Endodermal cell (in vitro differentiated cells): ENCODE measurements around the gene ALDOA. TPM values are rescaled to one million over a fixed set of nuclear protein-coding genes. Genes with fewer than 3 reads are reported as not detected.

Experiments used
- DNase-seq: peaks from one replicate; pipeline ENCODE4 v3.0.0-alpha.2; 2017
- H3K27ac ChIP-seq: 2 replicates; pipeline ENCODE4 v1.5.1; 2013; ENCODE audit warnings: mild to moderate bottlenecking, low read depth, low read length, moderate library complexity
- H3K27me3 ChIP-seq: 2 replicates; pipeline ENCODE4 v1.6.1; 2013; ENCODE audit warnings: mild to moderate bottlenecking, low read length, moderate library complexity; ENCODE audit not compliant: insufficient read depth, control insufficient read depth, poor library complexity, severe bottlenecking
- H3K36me3 ChIP-seq: 2 replicates; pipeline ENCODE4 v1.7.0; 2013; ENCODE audit warnings: mild to moderate bottlenecking, low read length, moderate library complexity; ENCODE audit not compliant: control insufficient read depth, insufficient read depth
- H3K4me1 ChIP-seq: one replicate; pipeline ENCODE4 v1.7.0; 2013; ENCODE audit warnings: low read length; ENCODE audit not compliant: control insufficient read depth, insufficient read depth
- H3K4me3 ChIP-seq: 2 replicates; pipeline ENCODE4 v1.5.1; 2013; ENCODE audit warnings: mild to moderate bottlenecking, low read length, moderate library complexity
- H3K9ac ChIP-seq: 2 replicates; pipeline ENCODE4 v1.6.1; 2013; ENCODE audit warnings: mild to moderate bottlenecking, low read length, moderate library complexity; ENCODE audit not compliant: poor library complexity, severe bottlenecking; ENCODE audit errors: extremely low read depth
- H3K9me3 ChIP-seq: 2 replicates; pipeline ENCODE4 v1.6.1; 2013; ENCODE audit warnings: mild to moderate bottlenecking, low read length, moderate library complexity; ENCODE audit not compliant: control insufficient read depth
- H3K27ac Mint-ChIP-seq: 2 replicates; pipeline ENCODE4 v1.8.0; 2020; ENCODE audit warnings: mixed read lengths
- H3K27me3 Mint-ChIP-seq: 2 replicates; pipeline ENCODE4 v1.8.0; 2021; ENCODE audit warnings: mild to moderate bottlenecking, mixed read lengths; ENCODE audit not compliant: insufficient read depth
- H3K36me3 Mint-ChIP-seq: 2 replicates; pipeline ENCODE4 v1.8.0; 2020; ENCODE audit warnings: low read depth, mixed read lengths
- H3K4me1 Mint-ChIP-seq: 2 replicates; pipeline ENCODE4 v1.8.0; 2020; ENCODE audit warnings: mixed read lengths
- H3K4me3 Mint-ChIP-seq: 2 replicates; pipeline ENCODE4 v1.8.0; 2020; ENCODE audit warnings: mild to moderate bottlenecking, moderate library complexity, mixed read lengths
- H3K9me3 Mint-ChIP-seq: 2 replicates; pipeline ENCODE4 v1.8.0; 2020; ENCODE audit warnings: mild to moderate bottlenecking, mixed read lengths
- CTCF ChIP-seq: fragments of 200-600 bp; sonication (generic); conservative IDR thresholded peaks from 2 replicates; pipeline ENCODE4 v1.5.0; 2021; ENCODE audit warnings: antibody characterized with exemption, mild to moderate bottlenecking
- WGBS, 2 experiments: methylation state at CpG; one replicate each; pipeline versions ENCODE4 v1.1.5 to v1.1.7; 2013; ENCODE audit warnings: missing lambda C conversion rate in 2 of 2, mixed read lengths in 1 of 2; ENCODE audit not compliant: insufficient coverage in 1 of 2, insufficient read length in 1 of 2; 5-methylcytosine and 5-hydroxymethylcytosine counted together
- total RNA-seq, 2 donors: library from RNA; stranded (reverse); fragmentation: NEBNext Ultra II Directional in 1 of 2; extraction: Animal tissue kit (Norgen Biotek cat#: 25700) in 1 of 2; gene quantifications; 2 replicates in 1 of 2; 3 replicates in 1 of 2; pipeline ENCODE4 v1.2.1, GENCODE V29; 2021

Gene ALDOA
- total RNA-seq, 2 donors from 2014 or later = 645 to 652 TPM

DNA sequence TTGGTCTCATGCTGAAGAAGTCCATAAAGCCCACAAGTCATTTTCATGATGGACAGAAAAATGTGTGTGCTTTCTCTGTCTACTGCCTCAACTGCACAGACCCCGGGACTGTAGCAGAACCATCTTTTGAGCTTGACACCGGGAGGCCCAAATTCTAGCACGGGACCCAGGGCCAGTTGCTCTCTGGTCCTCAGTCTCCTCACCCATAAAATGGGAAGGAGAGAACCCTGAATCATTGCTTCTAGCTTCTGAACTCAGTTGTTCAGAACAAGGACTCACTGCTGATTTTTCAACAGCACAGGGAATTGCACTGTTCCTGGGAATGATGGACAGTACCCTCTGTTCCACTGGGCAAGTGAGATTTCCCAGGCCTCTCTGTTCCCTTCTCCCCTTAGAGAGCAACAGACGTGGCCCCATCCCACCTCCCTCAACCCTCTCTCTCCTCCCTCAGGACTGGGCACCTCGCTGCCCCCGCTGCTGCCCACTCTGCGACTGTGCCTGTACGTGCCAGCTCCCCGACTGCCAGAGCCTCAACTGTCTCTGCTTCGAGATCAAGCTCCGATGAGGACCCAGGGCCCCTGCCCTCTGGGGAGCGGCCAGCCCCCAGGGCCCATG lies 2.2 kb upstream of the ALDOA start:
- TF ChIP-seq CTCF = no peak
- H3K4me3 ChIP-seq = peak overlapping the region; percentile 82
- H3K9me3 Mint-ChIP-seq = no peaks in the 10 kb centered on the region
- H3K27me3 Mint-ChIP-seq = no peaks in the 10 kb centered on the region
- H3K4me1 Mint-ChIP-seq = peaks cover 23% of the 10 kb centered on the region
- peaks cover 16% of the 10 kb centered on the region for H3K36me3 ChIP-seq
- H3K4me1 ChIP-seq = peaks cover 8% of the 10 kb centered on the region
- no peaks in the 10 kb centered on the region for H3K27me3 ChIP-seq
- DNase-seq = no peak
- peak overlapping the region; percentile 87 for H3K4me3 Mint-ChIP-seq
- H3K9me3 ChIP-seq = no peaks in the 10 kb centered on the region
- no peak overlapping the region for H3K9ac ChIP-seq
- H3K27ac ChIP-seq = peak overlapping the region; percentile 95
- H3K27ac Mint-ChIP-seq = no peak overlapping the region
- H3K36me3 Mint-ChIP-seq = peaks cover 25% of the 10 kb centered on the region
- WGBS, 2 experiments = 64 to 65% methylated on average over 7 to 12 of the region's 12 CpGs

DNA sequence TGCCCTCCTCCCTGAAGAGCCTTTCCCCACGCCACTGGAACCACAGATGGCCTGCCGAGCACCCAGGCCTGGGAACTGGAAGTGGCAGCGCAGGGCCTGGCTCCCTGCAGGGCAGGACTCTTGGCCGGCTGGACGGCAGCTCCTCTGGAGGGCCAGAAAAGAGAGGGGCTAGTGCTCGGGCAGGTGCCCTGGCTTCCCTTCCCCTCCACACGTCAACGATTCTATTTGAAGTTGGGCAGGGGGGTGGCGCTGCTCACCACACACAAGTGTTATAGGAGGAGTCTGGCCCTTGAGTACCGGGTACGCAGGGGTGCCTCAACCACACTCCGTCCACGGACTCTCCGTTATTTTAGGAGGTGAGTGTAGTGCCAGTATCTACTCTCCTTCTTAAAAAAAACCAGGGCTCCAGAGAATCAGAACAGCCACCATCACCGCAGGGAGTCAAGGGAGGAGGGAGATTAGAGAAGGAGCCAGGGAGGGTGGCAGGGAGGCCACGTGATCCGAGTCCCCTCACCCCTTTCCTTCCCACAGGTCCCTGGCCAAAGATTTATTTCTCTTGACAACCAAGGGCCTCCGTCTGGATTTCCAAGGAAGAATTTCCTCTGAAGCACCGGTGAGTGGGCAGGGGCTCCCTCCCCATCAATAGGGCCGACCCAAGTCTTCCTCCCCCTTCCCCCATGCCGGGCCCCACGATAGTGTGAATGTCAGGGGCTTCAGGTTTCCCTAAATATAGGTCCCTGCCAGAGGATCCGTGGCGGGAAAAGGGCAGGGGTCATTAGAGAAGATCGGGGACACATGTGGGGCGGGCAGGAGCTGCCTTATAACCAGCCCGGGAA lies 1.4 kb upstream of the ALDOA start:
- peak; percentile 42 for TF ChIP-seq CTCF
- Histone ChIP-seq H3K9ac (peak overlapping the region; percentile 87), H3K27ac (peak overlapping the region; percentile 95), H3K36me3 (peaks cover 24% of the 10 kb centered on the region), H3K4me3 (peak overlapping the region; percentile 82), H3K9me3 (no peaks in the 10 kb centered on the region), H3K4me1 (peaks cover 8% of the 10 kb centered on the region), H3K27me3 (no peaks in the 10 kb centered on the region)
- H3K27ac Mint-ChIP-seq = peak overlapping the region; percentile 79
- peak; percentile 86 for DNase-seq
- 0 to 5% methylated on average over 5 to 26 of the region's 27 CpGs for WGBS, 2 experiments
- H3K36me3 Mint-ChIP-seq = peaks cover 32% of the 10 kb centered on the region
- H3K27me3 Mint-ChIP-seq = no peaks in the 10 kb centered on the region
- H3K4me3 Mint-ChIP-seq = peak overlapping the region; percentile 87
- H3K4me1 Mint-ChIP-seq = peaks cover 23% of the 10 kb centered on the region
- no peaks in the 10 kb centered on the region for H3K9me3 Mint-ChIP-seq

- no peak for DNase-seq
- WGBS, 2 experiments = 0% methylated on average over 9 to 25 of the region's 25 CpGs
- no peaks in the 10 kb centered on the region for H3K9me3 ChIP-seq
- peak overlapping the region; percentile 82 for H3K4me3 ChIP-seq
- H3K4me1 ChIP-seq = peaks cover 8% of the 10 kb centered on the region
- peaks cover 36% of the 10 kb centered on the region for H3K36me3 Mint-ChIP-seq
- peak overlapping the region; percentile 98 for H3K27ac Mint-ChIP-seq
- H3K27ac ChIP-seq = peak overlapping the region; percentile 95
- H3K9me3 Mint-ChIP-seq = no peaks in the 10 kb centered on the region
- H3K27me3 Mint-ChIP-seq = no peaks in the 10 kb centered on the region
- peaks cover 30% of the 10 kb centered on the region for H3K36me3 ChIP-seq
- peaks cover 23% of the 10 kb centered on the region for H3K4me1 Mint-ChIP-seq
- H3K9ac ChIP-seq = peak overlapping the region; percentile 87
- H3K27me3 ChIP-seq = no peaks in the 10 kb centered on the region
- peak overlapping the region; percentile 87 for H3K4me3 Mint-ChIP-seq
- TF ChIP-seq CTCF = no peak
These were observed 845 bp upstream of the ALDOA start for GRCh38 chr16:30064729-30065101.
